ENCODE results near the gene C5orf63.
"Not testable (repeated sequence)": the region's sequence is repeated elsewhere in the genome, so short reads cannot be mapped to it uniquely, and the experiment has no call there.

The C5orf63 gene

GRCh38 chr5:127005282-127005681, 68.0 kb downstream of the C5orf63 start:
- not testable (repeated sequence) for DNase-seq

- no peak for DNase-seq
These were observed 68.6 kb downstream of the C5orf63 start for GRCh38 chr5:127004721-127005120.

DNA sequence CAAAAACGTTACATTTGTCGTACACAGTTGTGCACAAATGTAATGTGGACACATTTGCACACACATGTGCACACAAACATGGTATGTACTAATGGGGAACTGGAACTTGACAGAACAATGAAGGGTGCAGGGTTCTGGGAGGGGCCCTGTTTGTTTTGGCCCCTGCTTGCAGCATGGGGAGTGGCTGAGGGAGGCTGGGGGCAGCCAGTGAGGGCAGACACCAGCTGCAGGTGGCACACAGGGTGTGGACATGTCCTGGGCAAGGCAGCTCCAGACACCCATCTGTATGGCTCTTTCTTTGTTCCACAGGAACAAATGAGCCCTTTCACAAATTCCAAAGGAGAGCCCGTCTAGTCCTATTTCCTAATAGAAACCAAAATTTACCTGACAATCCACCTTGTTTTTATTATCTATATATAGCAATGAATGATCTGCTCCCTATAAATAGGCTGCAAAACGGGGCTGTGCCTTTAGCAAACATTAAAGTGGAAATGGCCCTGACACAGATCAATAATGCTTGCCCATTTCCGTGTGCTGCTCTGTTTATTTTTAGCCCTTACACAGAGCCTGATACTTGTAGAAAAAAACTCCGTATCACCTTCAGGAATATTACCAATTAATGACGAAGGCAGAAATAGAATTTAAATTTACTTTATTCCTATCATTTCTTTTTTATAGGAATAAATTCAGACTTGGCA, 69.4 kb downstream of the C5orf63 start:
- no peak for DNase-seq

GRCh38 chr5:127002390-127002789, 70.9 kb downstream of the C5orf63 start:
- DNase-seq: no peak

DNA sequence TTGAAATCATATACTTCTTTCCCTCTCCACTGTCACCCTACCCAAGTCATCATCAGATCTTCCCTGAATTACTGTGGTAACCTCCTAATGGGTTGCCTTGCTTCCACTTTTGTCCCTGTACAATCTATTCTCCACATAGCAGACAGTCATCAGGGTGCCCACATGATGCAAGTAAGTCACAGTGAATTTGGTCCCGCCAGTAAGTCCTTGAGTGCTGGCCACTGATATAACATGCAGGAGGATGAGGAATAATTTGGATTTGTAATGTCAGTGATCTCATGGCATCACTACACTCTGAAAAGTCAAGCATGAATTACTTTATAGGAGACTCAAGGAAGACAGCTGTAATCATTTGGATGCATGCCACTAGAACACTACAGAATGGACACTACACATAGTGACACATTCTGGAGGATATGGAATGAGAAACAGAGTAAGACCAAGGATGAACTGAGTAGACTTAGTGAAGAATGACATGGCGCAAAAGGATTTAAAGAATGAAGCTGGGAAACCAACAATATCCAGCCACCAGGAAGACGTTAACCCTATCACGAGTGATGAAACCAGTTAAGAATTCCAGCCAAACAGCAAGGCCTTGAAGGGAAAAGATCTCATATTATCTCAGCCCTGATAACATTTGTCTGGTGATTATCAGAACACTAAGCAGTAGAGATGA, 71.5 kb downstream of the C5orf63 start:
- no peak for DNase-seq
